Measurements from ENCODE around the gene ANKH. TPM values are rescaled to one million over a fixed set of nuclear protein-coding genes. Genes with fewer than 3 reads are reported as not detected.

ANKH gene
- total and polyA plus RNA-seq, 10 of the 15 experiments (the other 5 are each of a cell fraction or from before 2014, with no cell fraction given) = 2.1 to 43.9 (median 14.4) TPM

DNA sequence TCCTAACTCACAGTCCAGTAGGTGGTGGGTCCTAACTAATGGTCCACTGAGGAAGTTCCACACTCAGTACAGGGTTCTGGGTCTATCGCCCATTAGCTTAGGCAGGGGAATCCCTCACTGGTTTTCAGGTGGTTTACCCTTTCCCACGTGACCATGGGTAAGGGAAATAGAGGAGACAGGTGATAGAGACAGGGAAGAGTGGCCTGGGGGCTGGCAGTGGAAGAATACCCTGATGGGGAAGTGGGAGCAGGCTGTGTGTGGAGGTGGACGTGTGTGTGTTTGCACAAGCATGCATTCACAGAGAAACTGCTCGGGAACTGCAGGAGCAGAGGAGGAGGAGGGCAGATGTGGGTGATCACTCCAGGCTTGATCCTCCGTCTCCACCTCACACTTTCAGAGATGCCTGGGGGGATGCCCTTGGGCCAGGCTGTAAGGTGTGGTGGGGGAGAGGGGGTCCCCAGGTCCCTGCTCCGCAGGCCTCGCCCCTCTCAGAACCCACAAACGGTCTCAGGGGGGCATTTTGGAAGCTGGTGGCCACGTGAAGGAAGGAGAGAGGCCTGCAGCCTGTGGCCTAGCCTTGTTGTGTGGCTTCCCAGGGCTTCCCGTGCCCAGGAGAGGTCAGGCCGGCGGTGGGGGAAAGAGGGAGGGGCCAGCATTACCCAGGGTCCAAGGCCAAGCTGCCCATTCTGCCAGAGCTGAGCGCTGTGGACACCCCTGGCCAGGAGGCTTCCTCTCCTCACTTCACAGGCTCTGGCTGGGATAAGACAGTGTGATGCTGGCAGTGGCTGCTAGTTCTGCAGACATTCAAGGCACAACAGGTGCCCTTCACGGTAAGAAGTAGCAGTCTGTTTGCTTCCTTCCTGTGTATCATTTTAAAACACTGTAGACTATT is 127.0 kb downstream of the ANKH start:
- no TSS peak for BruUV-seq (replicated peaks)
- intact Hi-C loops (cut with micrococcal nuclease; ENCODE audit: unreplicated experiment) = loop anchor here (5.0 kb wide), 1 partner anchor 128 kb away; the partner anchor contains the start of gene ANKH
- Histone ChIP-seq H3K9me3 (replicated peaks; ENCODE audit: control insufficient read depth, insufficient read depth, low read length) (no peaks in the 10 kb centered on the region), H3K4me2 (ENCODE audit: control insufficient read depth, insufficient read depth) (no peak overlapping the region), H4K20me1 (ENCODE audit: control insufficient read depth, insufficient read depth) (no peaks in the 10 kb centered on the region), H3K27me3 (replicated peaks in 1 of 2; ENCODE audit: control insufficient read depth in 2 of 2, insufficient read depth in 2 of 2, low read length in 1 of 2) (no peaks in the 10 kb centered on the region), H3K4me3 (no peak overlapping the region), H3K36me3 (ENCODE audit: control insufficient read depth in 2 of 2, insufficient read depth in 2 of 2, low read length in 1 of 2) (no peaks in the 10 kb centered on the region; a peak in 1 of 4 replicates), H2AFZ (ENCODE audit: control insufficient read depth, low read depth, low read length) (peak overlapping the region; percentile 44), H3K4me1 (ENCODE audit: control insufficient read depth, insufficient read depth, low read length) (peaks cover 13% of the 10 kb centered on the region), H3K9ac (ENCODE audit: control insufficient read depth, insufficient read depth, low read length) (no peak overlapping the region), H3K79me2 (ENCODE audit: control insufficient read depth, insufficient read depth, low read length) (no peaks in the 10 kb centered on the region), H3K27ac (ENCODE audit: control insufficient read depth, insufficient read depth) (peak overlapping the region; percentile 34; the same call in 1 of the 2 replicates)
- POLR2A ChIA-PET = no interaction called here
- SMC1A ChIA-PET (ENCODE audit: uncharacterized antibody, unreplicated experiment) = interaction anchor here (0.8 to 1.5 kb wide), 4 partner anchors 15 to 62 kb away, joined by 3 to 5 read pairs (median 3); no protein-coding TSS in a partner anchor
- FAIRE-seq = peak; percentile 52
- TF ChIP-seq WRNIP1 (IDR thresholded peaks at IDR 0.05; ENCODE audit: borderline replicate concordance, low read depth, low read length) = no peak
- peak; percentile 71; the same call in 1 of the 2 replicates for TF ChIP-seq RAD51 (IDR thresholded peaks at IDR 0.05)
- in situ Hi-C loops (cut with MboI) = no loop called here
- 15% methylated on average over 13 of the region's 14 CpGs for WGBS (ENCODE audit: insufficient coverage, insufficient replicate concordance, low lambda C conversion rate, missing lambda C conversion rate)
- DNase-seq (ENCODE audit: low read depth, low spot score) = no peak
- RAD21 ChIA-PET (ENCODE audit: unreplicated experiment) = interaction anchor here (0.8 to 1.3 kb wide), 2 partner anchors 74 to 258 kb away, joined by 3 to 4 read pairs; no protein-coding TSS in a partner anchor
- CTCF ChIA-PET = interaction anchor here (0.5 to 1.3 kb wide), 3 partner anchors 17 to 268 kb away, joined by 3 read pairs; no protein-coding TSS in a partner anchor
- ATAC-seq = peak; percentile 73

DNA sequence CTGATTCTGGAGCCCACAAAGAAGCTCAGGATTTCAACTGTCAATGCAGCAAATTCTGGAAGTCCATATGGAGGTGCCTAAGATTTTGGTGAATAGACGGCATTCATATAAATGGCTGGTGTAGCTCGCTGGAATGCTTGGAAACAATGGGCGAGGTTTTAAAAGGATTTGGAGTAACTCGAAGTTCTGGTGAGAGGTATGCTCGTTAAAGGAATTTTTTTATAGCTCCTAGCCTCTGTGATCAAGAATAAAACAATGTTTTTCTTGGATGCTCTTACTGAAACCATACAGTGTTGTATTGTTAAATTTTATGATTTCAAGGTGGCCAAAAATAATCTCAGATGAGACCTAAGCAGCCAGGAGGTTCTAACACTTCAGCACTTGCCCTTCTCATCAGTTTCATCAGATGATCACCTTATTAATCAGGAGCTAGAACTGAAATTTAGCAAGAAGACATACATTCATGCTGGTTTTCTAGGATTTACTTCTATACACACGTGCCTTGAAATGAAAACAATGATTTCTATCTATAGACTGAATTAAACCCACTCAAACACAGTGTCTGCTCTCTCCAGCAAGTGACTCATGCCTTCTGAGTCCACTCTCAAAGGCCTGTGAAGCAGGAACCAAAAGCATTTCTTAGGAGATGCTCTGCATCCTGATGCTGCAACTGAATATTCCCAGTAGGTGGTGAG is 127.8 kb downstream of the ANKH start:
- Histone ChIP-seq H3K4me1 (ENCODE audit: control insufficient read depth, insufficient read depth, low read length) (peaks cover 13% of the 10 kb centered on the region), H3K79me2 (ENCODE audit: control insufficient read depth, insufficient read depth, low read length) (no peaks in the 10 kb centered on the region), H3K27ac (ENCODE audit: control insufficient read depth, insufficient read depth) (no peak overlapping the region), H3K9ac (ENCODE audit: control insufficient read depth, insufficient read depth, low read length) (no peak overlapping the region), H4K20me1 (ENCODE audit: control insufficient read depth, insufficient read depth) (no peaks in the 10 kb centered on the region), H3K9me3 (replicated peaks; ENCODE audit: control insufficient read depth, insufficient read depth, low read length) (no peaks in the 10 kb centered on the region), H3K27me3 (replicated peaks in 1 of 2; ENCODE audit: control insufficient read depth in 2 of 2, insufficient read depth in 2 of 2, low read length in 1 of 2) (no peaks in the 10 kb centered on the region), H3K4me3 (no peak overlapping the region), H3K4me2 (ENCODE audit: control insufficient read depth, insufficient read depth) (no peak overlapping the region), H3K36me3 (ENCODE audit: control insufficient read depth in 2 of 2, insufficient read depth in 2 of 2, low read length in 1 of 2) (no peaks in the 10 kb centered on the region; a peak in 1 of 4 replicates), H2AFZ (ENCODE audit: control insufficient read depth, low read depth, low read length) (no peak overlapping the region)
- ChIA-PET SMC1A (ENCODE audit: uncharacterized antibody, unreplicated experiment) (interaction anchor here (0.8 to 1.5 kb wide), 8 partner anchors 12 to 81 kb away, joined by 3 to 5 read pairs (median 3); no protein-coding TSS in a partner anchor), RAD21 (ENCODE audit: unreplicated experiment) (interaction anchor here (0.8 to 1.3 kb wide), 2 partner anchors 74 to 259 kb away, joined by 3 to 4 read pairs; no protein-coding TSS in a partner anchor), CTCF (interaction anchor here (0.5 to 1.3 kb wide), 4 partner anchors 14 to 269 kb away, joined by 3 to 4 read pairs (median 3); no protein-coding TSS in a partner anchor), POLR2A (no interaction called here)
- DNase-seq (ENCODE audit: low read depth, low spot score) (no peak), ATAC-seq (peak; percentile 32; the same call in 2 of the 3 replicates), FAIRE-seq (no peak)
- WGBS (ENCODE audit: insufficient coverage, insufficient replicate concordance, low lambda C conversion rate, missing lambda C conversion rate) = 90% methylated on average over 6 of the region's 6 CpGs
- BruUV-seq (replicated peaks) = no TSS peak
- in situ Hi-C loops (cut with MboI) (no loop called here), intact Hi-C loops (cut with micrococcal nuclease; ENCODE audit: unreplicated experiment) (loop anchor here (5.0 kb wide), 1 partner anchor 129 kb away; the partner anchor contains the start of gene ANKH)
- TF ChIP-seq, protein P1, sequence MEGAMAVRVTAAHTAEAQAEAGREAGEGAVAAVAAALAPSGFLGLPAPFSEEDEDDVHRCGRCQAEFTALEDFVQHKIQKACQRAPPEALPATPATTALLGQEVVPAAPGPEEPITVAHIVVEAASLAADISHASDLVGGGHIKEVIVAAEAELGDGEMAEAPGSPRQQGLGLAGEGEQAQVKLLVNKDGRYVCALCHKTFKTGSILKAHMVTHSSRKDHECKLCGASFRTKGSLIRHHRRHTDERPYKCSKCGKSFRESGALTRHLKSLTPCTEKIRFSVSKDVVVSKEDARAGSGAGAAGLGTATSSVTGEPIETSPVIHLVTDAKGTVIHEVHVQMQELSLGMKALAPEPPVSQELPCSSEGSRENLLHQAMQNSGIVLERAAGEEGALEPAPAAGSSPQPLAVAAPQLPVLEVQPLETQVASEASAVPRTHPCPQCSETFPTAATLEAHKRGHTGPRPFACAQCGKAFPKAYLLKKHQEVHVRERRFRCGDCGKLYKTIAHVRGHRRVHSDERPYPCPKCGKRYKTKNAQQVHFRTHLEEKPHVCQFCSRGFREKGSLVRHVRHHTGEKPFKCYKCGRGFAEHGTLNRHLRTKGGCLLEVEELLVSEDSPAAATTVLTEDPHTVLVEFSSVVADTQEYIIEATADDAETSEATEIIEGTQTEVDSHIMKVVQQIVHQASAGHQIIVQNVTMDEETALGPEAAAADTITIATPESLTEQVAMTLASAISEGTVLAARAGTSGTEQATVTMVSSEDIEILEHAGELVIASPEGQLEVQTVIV (IDR thresholded peaks at IDR 0.05; ENCODE audit: borderline replicate concordance, partially characterized antibody) = no peak
- TF ChIP-seq SUZ12 (IDR thresholded peaks at IDR 0.05; ENCODE audit: unreplicated experiment) = no peak
- TF ChIP-seq, protein P2, sequence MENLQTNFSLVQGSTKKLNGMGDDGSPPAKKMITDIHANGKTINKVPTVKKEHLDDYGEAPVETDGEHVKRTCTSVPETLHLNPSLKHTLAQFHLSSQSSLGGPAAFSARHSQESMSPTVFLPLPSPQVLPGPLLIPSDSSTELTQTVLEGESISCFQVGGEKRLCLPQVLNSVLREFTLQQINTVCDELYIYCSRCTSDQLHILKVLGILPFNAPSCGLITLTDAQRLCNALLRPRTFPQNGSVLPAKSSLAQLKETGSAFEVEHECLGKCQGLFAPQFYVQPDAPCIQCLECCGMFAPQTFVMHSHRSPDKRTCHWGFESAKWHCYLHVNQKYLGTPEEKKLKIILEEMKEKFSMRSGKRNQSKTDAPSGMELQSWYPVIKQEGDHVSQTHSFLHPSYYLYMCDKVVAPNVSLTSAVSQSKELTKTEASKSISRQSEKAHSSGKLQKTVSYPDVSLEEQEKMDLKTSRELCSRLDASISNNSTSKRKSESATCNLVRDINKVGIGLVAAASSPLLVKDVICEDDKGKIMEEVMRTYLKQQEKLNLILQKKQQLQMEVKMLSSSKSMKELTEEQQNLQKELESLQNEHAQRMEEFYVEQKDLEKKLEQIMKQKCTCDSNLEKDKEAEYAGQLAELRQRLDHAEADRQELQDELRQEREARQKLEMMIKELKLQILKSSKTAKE (IDR thresholded peaks at IDR 0.05; ENCODE audit: low read depth, poor library complexity, severe bottlenecking) = no peak
- no peak for TF ChIP-seq RUNX3 (IDR thresholded peaks at IDR 0.05; ENCODE audit: low read length)

Data from GM12878 (cell line).